Activated naive CD4-positive, alpha-beta T cell treated with anti-CD3 and anti-CD28 coated beads, Interleukin-2, amount 50 U/mL, for 72 hours (primary cell): ENCODE results near the gene ABI1. TPM values are rescaled to one million over a fixed set of nuclear protein-coding genes. Genes with fewer than 3 reads are reported as not detected.
A peak's percentile ranks its signal among the peaks of the same experiment; 100 is the strongest.
"Not testable (repeated sequence)": the region's sequence is repeated elsewhere in the genome, so short reads cannot be mapped to it uniquely, and the experiment has no call there.

ENCODE experiments used
- ATAC-seq, 2 donors: fragments of 150-1000 bp; cut with Tn5 transposase; 2 replicates each; pipeline ENCODE4 v1.10.0; 2021; ENCODE audit warnings: mild to moderate bottlenecking in 2 of 2, moderate library complexity in 2 of 2
- DNase-seq, 2 donors: peaks; one replicate each; pipeline ENCODE4 v3.0.0; 2021 to 2022; ENCODE audit warnings: low spot score in 2 of 2
- H3K27ac Mint-ChIP-seq, 2 donors: one replicate each; pipeline ENCODE4 v1.8.0; 2022; ENCODE audit warnings: mild to moderate bottlenecking in 2 of 2, mixed read lengths in 2 of 2
- H3K36me3 Mint-ChIP-seq, 2 donors: one replicate each; pipeline ENCODE4 v1.8.0; 2022; ENCODE audit warnings: mixed read lengths in 2 of 2
- H3K9me3 Mint-ChIP-seq, 2 donors: one replicate each; pipeline ENCODE4 v1.8.0; 2022; ENCODE audit warnings: mixed read lengths in 2 of 2
- total RNA-seq, 2 donors: library from RNA; stranded (reverse); gene quantifications; one replicate each; pipeline ENCODE4 v1.2.3, GENCODE V29; 2022

The ABI1 gene
- total RNA-seq, 2 donors from 2014 or later: 38.3 to 51.4 TPM

DNA sequence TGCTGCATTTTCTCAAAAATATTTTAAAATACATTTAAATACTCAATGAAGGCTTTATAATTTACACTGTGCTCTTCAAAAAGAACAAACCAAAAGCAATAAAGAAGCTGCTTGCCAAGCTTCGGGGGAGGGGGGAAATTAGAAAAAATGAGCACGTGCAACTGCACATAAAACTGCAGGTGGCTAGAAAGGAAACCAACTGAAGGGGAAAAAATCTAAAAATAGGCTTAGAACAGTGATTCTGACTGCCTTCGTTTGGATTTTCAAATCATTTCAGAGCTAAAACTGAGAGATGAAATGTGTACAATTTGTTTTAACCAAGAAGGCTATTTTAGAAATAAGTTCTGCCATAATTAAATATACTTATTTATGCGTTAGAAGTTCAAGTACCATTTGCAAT lies 61.4 kb downstream of the ABI1 start:
- no peak for ATAC-seq
- Mint-ChIP-seq H3K36me3 (peaks cover 6 to 11% of the 10 kb centered on the region in 2 donors), H3K9me3 (peaks cover 0 to 11% of the 10 kb centered on the region in 2 donors), H3K27ac (no peak overlapping the region)
- no peak for DNase-seq

DNA sequence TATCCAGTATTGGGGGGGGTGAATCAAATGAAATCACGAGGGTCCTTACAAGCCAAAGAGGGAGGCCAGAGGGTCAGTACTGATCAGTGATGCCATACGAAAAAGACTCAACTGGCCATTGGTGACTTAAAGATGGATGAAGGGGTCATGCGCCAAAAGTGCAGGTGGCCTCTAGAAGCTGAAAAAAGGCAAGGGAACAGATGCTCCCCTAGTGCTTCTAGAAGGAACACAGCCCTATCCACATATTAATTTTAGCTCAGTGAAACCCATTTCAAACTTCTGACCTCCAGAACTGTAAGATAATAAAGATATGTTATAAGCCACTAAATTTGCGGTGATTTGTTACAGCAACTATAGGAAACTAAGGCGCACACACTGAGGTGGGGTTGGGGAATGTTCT lies 62.5 kb downstream of the ABI1 start:
- peaks cover 0 to 11% of the 10 kb centered on the region in 2 donors for H3K9me3 Mint-ChIP-seq
- ATAC-seq (no peak), DNase-seq (no peak)
- H3K27ac Mint-ChIP-seq: no peak overlapping the region
- H3K36me3 Mint-ChIP-seq: peaks cover 6 to 11% of the 10 kb centered on the region in 2 donors

DNA sequence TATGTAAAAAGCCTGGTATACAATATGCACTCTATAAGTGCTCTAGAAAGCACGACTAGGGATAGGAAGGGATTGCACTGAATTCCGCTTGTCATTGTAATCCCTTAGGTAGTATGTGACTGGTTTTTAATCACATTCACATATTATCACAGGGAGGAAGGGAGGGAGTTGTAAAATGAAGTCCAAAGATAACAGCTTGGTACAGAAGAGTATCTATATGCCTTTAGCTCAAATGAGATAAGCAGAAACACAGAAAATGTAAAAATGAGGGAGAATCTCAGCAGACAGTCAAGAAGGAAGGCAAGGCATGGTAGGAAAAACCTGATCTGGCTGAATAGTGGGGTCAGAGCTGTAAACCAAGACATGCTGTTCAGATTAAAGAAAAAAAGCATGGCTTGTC lies 63.4 kb downstream of the ABI1 start:
- Mint-ChIP-seq H3K9me3 (peaks cover 0 to 11% of the 10 kb centered on the region in 2 donors), H3K36me3 (peaks cover 6 to 11% of the 10 kb centered on the region in 2 donors), H3K27ac (no peak overlapping the region)
- ATAC-seq: no peak
- no peak for DNase-seq

GRCh38 chr10:26792758-26793495 lies 67.8 kb downstream of the ABI1 start:
- Mint-ChIP-seq H3K27ac (no peak overlapping the region), H3K36me3 (peaks cover 6 to 13% of the 10 kb centered on the region in 2 donors), H3K9me3 (peaks cover 0 to 11% of the 10 kb centered on the region in 2 donors)
- DNase-seq (no peak), ATAC-seq (no peak)

DNA sequence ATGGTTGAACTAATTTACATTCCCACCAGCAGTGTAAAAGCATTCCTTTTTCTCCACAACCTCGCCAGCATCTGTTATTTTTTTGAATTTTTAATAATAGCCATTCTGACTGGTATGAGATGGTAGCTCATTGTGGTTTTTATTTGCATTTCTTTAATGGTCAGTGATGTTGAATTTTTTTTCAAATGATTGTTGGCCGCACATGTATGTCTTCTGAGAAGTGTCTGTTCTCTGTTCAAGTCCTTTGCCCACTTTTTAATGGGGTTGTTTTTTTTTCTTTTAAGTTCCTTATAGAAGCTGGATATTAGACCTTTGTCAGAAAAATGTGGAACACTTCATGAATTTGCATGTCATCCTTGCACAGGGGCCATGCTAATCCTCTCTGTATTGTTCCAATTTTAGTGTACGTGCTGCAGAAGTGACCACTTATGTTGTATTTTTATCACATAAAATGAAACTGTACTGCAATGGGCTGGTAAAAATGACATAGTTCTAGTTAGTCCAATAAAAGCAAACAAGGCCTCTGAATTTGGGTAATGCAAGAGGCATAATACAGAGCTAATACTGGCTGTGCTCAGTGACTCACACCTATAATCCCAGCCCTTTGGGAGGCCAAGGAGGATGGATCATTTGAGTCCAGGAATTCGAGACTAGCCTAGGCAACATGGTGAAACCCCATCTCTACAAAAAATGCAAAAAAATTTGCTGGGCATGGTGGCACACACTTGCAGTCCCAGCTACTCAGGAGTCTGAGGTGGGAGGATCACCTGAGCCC lies 70.3 kb downstream of the ABI1 start:
- ATAC-seq: no peak
- Mint-ChIP-seq H3K9me3 (peaks cover 0 to 4% of the 10 kb centered on the region in 2 donors), H3K36me3 (peaks cover 5 to 7% of the 10 kb centered on the region in 2 donors), H3K27ac (no peak overlapping the region)
- DNase-seq: no peak

GRCh38 chr10:26789779-26790178 lies 71.0 kb downstream of the ABI1 start:
- not testable (repeated sequence) for H3K36me3 Mint-ChIP-seq, ATAC-seq, H3K27ac Mint-ChIP-seq, DNase-seq, H3K9me3 Mint-ChIP-seq

DNA sequence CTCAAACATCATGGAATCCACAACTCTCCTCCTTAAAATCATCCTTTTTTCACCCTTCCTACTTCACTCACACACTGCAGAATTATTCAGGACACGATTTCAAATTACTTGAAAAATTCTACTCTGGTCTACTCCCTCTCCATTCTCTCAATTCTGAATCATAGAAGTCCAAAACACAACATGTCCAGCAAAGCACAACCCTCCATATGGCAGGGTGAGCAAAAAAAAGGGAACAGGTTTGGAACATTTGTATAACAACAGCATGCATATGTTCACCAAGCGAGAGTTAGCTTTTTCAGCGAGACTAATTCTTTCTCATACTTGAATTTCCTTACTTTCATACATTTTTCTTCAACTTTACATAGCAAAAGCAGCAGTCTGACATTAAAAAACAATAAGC lies 73.4 kb downstream of the ABI1 start:
- DNase-seq: no peak
- H3K9me3 Mint-ChIP-seq: no peaks in the 10 kb centered on the region
- peaks cover 5% of the 10 kb centered on the region in 2 donors for H3K36me3 Mint-ChIP-seq
- no peak for ATAC-seq
- peak overlapping the region in 1 of 2 donors; percentile 8 for H3K27ac Mint-ChIP-seq

- ATAC-seq: peak; percentile 72 to 79
- peak overlapping the region; percentile 40 to 86 for H3K27ac Mint-ChIP-seq
- H3K36me3 Mint-ChIP-seq: peaks cover 0 to 4% of the 10 kb centered on the region in 2 donors
- peaks cover 0 to 2% of the 10 kb centered on the region in 2 donors for H3K9me3 Mint-ChIP-seq
- DNase-seq: no peak
These were observed 79.0 kb downstream of the ABI1 start for GRCh38 chr10:26781797-26782196.

GRCh38 chr10:26780793-26781601 lies 79.8 kb downstream of the ABI1 start:
- peak in 1 of 2 donors; percentile 15 for DNase-seq
- ATAC-seq: peak; percentile 67 to 82
- peaks cover 0 to 2% of the 10 kb centered on the region in 2 donors for H3K9me3 Mint-ChIP-seq
- H3K27ac Mint-ChIP-seq: peak overlapping the region; percentile 31 to 86
- peaks cover 0 to 4% of the 10 kb centered on the region in 2 donors for H3K36me3 Mint-ChIP-seq

DNA sequence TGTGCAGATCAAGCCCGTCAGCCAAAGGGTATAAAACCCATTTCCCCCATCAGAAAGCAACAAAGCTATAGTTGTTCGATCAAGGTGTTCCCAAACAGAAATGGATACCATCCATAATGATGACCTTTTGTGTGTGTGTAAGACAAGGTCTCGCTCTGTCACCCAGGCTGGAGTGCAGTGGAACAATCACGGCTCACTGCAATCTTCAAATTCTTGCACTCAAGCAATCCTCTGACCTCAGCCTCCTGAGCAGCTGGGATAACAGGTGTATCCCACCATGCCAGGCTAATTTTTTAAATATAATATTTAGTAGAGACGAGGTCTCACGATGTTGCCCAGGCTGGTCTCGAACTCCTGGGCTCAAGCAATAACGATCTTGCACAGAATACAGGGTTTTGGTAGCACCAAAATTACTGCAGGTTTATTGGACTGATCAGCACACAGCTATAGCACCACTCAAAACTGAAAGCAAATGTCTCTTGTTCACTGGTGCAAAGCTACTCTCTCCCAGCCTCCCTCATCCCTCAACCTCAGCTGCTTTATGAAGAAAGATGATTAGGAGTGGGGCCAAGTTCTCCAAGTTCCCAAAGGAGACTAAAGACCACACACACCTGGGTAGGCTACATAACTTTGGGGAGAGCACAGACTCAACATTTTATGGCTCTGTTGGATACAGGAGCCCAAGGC lies 80.5 kb downstream of the ABI1 start:
- DNase-seq: no peak
- Mint-ChIP-seq H3K27ac (peak overlapping the region; percentile 62 to 86), H3K36me3 (peaks cover 0 to 4% of the 10 kb centered on the region in 2 donors), H3K9me3 (peaks cover 0 to 2% of the 10 kb centered on the region in 2 donors)
- no peak for ATAC-seq

- DNase-seq: no peak
- Mint-ChIP-seq H3K27ac (no peak overlapping the region), H3K36me3 (peaks cover 0 to 4% of the 10 kb centered on the region in 2 donors), H3K9me3 (peaks cover 0 to 2% of the 10 kb centered on the region in 2 donors)
- ATAC-seq: no peak
These were observed 81.4 kb downstream of the ABI1 start for GRCh38 chr10:26779176-26779860.

DNA sequence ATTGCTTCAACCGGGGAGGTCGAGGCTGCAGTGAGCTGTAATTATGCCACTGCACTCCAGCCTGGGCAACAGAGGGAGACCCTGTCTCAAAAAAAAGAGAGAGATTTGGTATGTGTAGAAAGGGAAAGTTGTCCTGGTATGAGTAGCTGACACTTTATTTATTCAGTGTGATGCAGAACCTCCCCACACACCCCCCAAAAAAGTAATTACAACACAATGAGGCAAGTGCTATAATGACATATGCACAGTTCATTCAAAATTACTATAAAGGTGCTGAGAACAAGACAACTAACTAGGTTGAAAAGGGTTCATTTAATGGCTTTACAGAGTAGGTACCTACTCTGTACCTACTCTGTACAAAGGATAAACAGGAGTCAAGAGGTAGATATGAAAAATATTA lies 83.1 kb downstream of the ABI1 start:
- H3K27ac Mint-ChIP-seq: peak overlapping the region in 1 of 2 donors; percentile 3
- peaks cover 0 to 8% of the 10 kb centered on the region in 2 donors for H3K36me3 Mint-ChIP-seq
- ATAC-seq (no peak), DNase-seq (no peak)
- H3K9me3 Mint-ChIP-seq: peaks cover 0 to 2% of the 10 kb centered on the region in 2 donors

DNA sequence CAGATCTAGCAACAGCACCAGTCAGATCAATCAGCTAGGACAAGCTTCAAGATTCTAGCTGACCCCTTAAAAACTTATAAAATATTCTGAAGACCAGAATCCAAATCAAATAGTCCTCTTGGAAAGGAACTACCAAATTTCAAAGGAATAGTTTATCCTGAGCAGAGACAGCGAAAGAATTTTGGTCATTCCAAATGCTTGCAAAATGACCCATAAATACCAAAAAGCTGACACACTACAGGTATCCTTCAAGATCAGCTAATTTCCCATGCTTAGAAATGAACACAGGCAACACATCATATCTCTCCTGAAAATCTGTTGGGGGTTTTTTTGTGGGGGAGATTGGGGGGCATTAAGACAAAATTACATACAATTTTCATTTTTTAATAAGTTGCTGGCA lies 84.5 kb downstream of the ABI1 start:
- ATAC-seq (no peak), DNase-seq (no peak)
- H3K27ac Mint-ChIP-seq: no peak overlapping the region
- peaks cover 0 to 8% of the 10 kb centered on the region in 2 donors for H3K36me3 Mint-ChIP-seq
- peaks cover 0 to 2% of the 10 kb centered on the region in 2 donors for H3K9me3 Mint-ChIP-seq

- no peak for DNase-seq
- Mint-ChIP-seq H3K9me3 (no peaks in the 10 kb centered on the region), H3K27ac (peak overlapping the region in 1 of 2 donors; percentile 16), H3K36me3 (peaks cover 0 to 4% of the 10 kb centered on the region in 2 donors)
- no peak for ATAC-seq
These were observed 87.1 kb downstream of the ABI1 start for GRCh38 chr10:26773633-26774032.

DNA sequence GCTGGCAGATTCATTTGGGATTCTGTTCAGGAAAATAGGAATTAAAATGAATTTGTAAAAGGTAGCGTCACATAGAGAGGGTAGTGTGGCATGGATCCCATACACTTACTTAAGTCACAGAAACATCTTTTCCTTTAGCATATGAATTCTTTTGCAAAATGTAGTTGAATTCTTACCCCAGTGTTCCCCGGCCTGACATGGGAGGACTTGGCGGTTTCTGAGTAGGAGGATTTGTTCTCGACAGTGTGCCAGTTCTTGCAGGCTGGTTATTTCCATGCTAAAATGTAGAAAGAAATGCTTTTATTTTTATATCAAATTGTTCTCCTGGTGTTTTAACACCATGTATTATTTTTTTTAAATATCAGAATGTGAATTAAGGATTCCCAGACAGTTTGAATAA lies 90.7 kb downstream of the ABI1 start:
- Mint-ChIP-seq H3K36me3 (peaks cover 0 to 4% of the 10 kb centered on the region in 2 donors), H3K9me3 (no peaks in the 10 kb centered on the region), H3K27ac (no peak overlapping the region)
- no peak for ATAC-seq
- no peak for DNase-seq

- Mint-ChIP-seq H3K9me3 (no peaks in the 10 kb centered on the region), H3K36me3 (no peaks in the 10 kb centered on the region), H3K27ac (no peak overlapping the region)
- DNase-seq (no peak), ATAC-seq (no peak)
These were observed 95.2 kb downstream of the ABI1 start for GRCh38 chr10:26765549-26765948.
